ENCODE results near the gene BMERB1. TPM values are rescaled to one million over a fixed set of nuclear protein-coding genes. Genes with fewer than 3 reads are reported as not detected.
A peak's percentile ranks its signal among the peaks of the same experiment; 100 is the strongest.
"Not testable (repeated sequence)": the region's sequence is repeated elsewhere in the genome, so short reads cannot be mapped to it uniquely, and the experiment has no call there.

BMERB1 gene
- total and polyA plus RNA-seq, 7 donors: 26.6 to 133 (median 41.3) TPM

- WGBS, 3 donors: 82 to 89% (median 87%) methylated on average over 4 of the region's 4 CpGs
- peaks cover 0 to under 1% (median 0%) of the 10 kb centered on the region in 3 donors for H3K27me3 ChIP-seq (ENCODE audit: insufficient read depth in 3 of 3, low read length in 2 of 3)
- TF ChIP-seq, protein P1, sequence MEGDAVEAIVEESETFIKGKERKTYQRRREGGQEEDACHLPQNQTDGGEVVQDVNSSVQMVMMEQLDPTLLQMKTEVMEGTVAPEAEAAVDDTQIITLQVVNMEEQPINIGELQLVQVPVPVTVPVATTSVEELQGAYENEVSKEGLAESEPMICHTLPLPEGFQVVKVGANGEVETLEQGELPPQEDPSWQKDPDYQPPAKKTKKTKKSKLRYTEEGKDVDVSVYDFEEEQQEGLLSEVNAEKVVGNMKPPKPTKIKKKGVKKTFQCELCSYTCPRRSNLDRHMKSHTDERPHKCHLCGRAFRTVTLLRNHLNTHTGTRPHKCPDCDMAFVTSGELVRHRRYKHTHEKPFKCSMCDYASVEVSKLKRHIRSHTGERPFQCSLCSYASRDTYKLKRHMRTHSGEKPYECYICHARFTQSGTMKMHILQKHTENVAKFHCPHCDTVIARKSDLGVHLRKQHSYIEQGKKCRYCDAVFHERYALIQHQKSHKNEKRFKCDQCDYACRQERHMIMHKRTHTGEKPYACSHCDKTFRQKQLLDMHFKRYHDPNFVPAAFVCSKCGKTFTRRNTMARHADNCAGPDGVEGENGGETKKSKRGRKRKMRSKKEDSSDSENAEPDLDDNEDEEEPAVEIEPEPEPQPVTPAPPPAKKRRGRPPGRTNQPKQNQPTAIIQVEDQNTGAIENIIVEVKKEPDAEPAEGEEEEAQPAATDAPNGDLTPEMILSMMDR (IDR thresholded peaks at IDR 0.05): no peak
- H3K36me3 ChIP-seq (ENCODE audit: insufficient read depth in 1 of 2, low read depth in 1 of 2): no peaks in the 10 kb centered on the region
- H3K4me3 ChIP-seq: no peak overlapping the region
- no peak for DNase-seq
- peaks cover 23% of the 10 kb centered on the region for H3K4me1 ChIP-seq
- H3K9me3 ChIP-seq: no peaks in the 10 kb centered on the region
- intact Hi-C loops (cut with DNase I): no loop called here
- ATAC-seq: no peak
- no peak overlapping the region for H3K27ac ChIP-seq
Observed at GRCh38 chr16:15439102-15439501, 4.7 kb downstream of the BMERB1 start.

GRCh38 chr16:15439521-15439920, 5.1 kb downstream of the BMERB1 start:
- peaks cover 23% of the 10 kb centered on the region for H3K4me1 ChIP-seq
- no peak for DNase-seq
- peak overlapping the region; percentile 52 for H3K27ac ChIP-seq
- no peaks in the 10 kb centered on the region for H3K9me3 ChIP-seq
- no peak overlapping the region for H3K4me3 ChIP-seq
- TF ChIP-seq, protein P1 (IDR thresholded peaks at IDR 0.05): no peak
- H3K27me3 ChIP-seq (ENCODE audit: insufficient read depth in 3 of 3, low read length in 2 of 3): no peaks in the 10 kb centered on the region
- 85 to 89% (median 87%) methylated on average over 4 of the region's 4 CpGs for WGBS, 3 donors
- no peaks in the 10 kb centered on the region for H3K36me3 ChIP-seq (ENCODE audit: insufficient read depth in 1 of 2, low read depth in 1 of 2)
- no peak for ATAC-seq
- intact Hi-C loops (cut with DNase I): no loop called here

- TF ChIP-seq, protein P1 (IDR thresholded peaks at IDR 0.05): no peak
- intact Hi-C loops (cut with DNase I): no loop called here
- ATAC-seq: peak in 2 of 4 donors; percentile 15 to 22
- H3K27me3 ChIP-seq (ENCODE audit: insufficient read depth in 3 of 3, low read length in 2 of 3): no peaks in the 10 kb centered on the region
- H3K4me3 ChIP-seq: no peak overlapping the region
- no peaks in the 10 kb centered on the region for H3K36me3 ChIP-seq (ENCODE audit: insufficient read depth in 1 of 2, low read depth in 1 of 2)
- H3K27ac ChIP-seq: peak overlapping the region; percentile 52
- H3K9me3 ChIP-seq: peaks cover 3% of the 10 kb centered on the region
- no peak for DNase-seq
- WGBS, 3 donors: 88 to 95% (median 95%) methylated on average over 3 of the region's 3 CpGs
- H3K4me1 ChIP-seq: peaks cover 19% of the 10 kb centered on the region
Observed at GRCh38 chr16:15440852-15441251, 6.5 kb downstream of the BMERB1 start.

DNA sequence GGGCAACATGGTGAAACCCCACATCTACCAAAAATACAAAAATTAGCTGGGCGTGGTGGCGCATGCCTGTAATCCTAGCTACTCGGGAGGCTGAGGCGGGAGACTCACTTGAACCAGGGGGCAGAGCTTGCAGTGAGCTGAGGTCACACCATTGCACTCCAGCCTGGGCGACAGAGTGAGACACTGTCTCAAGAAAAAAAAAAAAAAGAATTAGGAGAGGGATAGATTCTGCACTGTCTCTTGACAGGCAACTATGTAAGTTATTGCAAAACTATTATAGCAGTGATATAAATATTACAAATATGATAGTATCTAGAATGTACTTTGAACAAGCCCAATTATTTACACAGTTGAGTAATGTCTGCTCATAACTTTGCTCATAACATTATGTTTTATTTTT, 7.8 kb downstream of the BMERB1 start:
- H3K9me3 ChIP-seq; H3K27ac ChIP-seq; H3K36me3 ChIP-seq (ENCODE audit: insufficient read depth in 1 of 2, low read depth in 1 of 2); H3K27me3 ChIP-seq (ENCODE audit: insufficient read depth in 3 of 3, low read length in 2 of 3); intact Hi-C loops (cut with DNase I); DNase-seq; ATAC-seq; H3K4me3 ChIP-seq: not testable (repeated sequence)
- WGBS, 3 donors: 92 to 94% (median 93%) methylated on average over 5 of the region's 5 CpGs
- peaks cover 16% of the 10 kb centered on the region for H3K4me1 ChIP-seq

DNA sequence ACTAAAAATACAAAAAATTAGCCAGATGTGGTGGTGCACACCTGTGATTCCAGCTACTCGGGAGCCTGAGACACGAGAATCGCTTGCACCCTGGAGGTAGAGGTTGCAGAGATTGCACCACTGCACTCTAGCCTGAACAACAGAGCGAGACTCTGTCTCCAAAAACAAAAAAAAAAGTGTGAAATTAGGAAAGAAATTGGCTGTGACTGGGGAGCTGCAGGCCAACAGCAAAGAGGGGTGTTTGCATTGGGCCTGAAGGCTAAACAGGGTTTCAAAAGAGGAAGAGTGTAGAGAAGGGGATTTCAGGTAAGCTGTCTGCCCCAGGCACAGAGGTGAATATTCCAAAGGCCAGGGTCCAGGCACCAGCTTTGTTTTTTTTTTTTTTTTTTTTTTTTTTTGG, 9.4 kb downstream of the BMERB1 start:
- ATAC-seq (no peak), DNase-seq (no peak)
- Histone ChIP-seq H3K4me3 (no peak overlapping the region), H3K9me3 (peaks cover 3% of the 10 kb centered on the region), H3K27ac (no peak overlapping the region), H3K4me1 (peaks cover 16% of the 10 kb centered on the region), H3K36me3 (ENCODE audit: insufficient read depth in 1 of 2, low read depth in 1 of 2) (no peaks in the 10 kb centered on the region), H3K27me3 (ENCODE audit: insufficient read depth in 3 of 3, low read length in 2 of 3) (no peaks in the 10 kb centered on the region)
- TF ChIP-seq, protein P1 (IDR thresholded peaks at IDR 0.05): no peak
- intact Hi-C loops (cut with DNase I): no loop called here
- 81 to 91% (median 87%) methylated on average over 4 of the region's 4 CpGs for WGBS, 3 donors
